Measurements from ENCODE around the gene VSNL1. TPM values are rescaled to one million over a fixed set of nuclear protein-coding genes. Genes with fewer than 3 reads are reported as not detected.

Gene VSNL1
- total RNA-seq, 1 experiment from 2014 or later: 9.9 TPM

- H2BK20ac ChIP-seq (ENCODE audit: low read depth, low read length, poor library complexity, severe bottlenecking): no peak overlapping the region
- H2BK5ac ChIP-seq (ENCODE audit: insufficient read length, low read length): no peak overlapping the region
- H3K4ac ChIP-seq (ENCODE audit: low read depth, low read length): no peak overlapping the region
- no peak overlapping the region for H3K27ac ChIP-seq (ENCODE audit: insufficient read length, low read depth, low read length)
- H3K18ac ChIP-seq (ENCODE audit: insufficient read length, low read depth, low read length): no peak overlapping the region
- no peak overlapping the region for H2AK5ac ChIP-seq (ENCODE audit: insufficient read length, low read length)
- Mint-ChIP-seq H3K27me3 (ENCODE audit: low read depth) (no peaks in the 10 kb centered on the region), H3K4me1 (no peaks in the 10 kb centered on the region), H3K36me3 (ENCODE audit: insufficient read depth in 1 of 3, low read depth in 3 of 3) (no peaks in the 10 kb centered on the region), H3K9me3 (no peaks in the 10 kb centered on the region), H3K4me3 (no peak overlapping the region), H3K27ac (no peak overlapping the region)
- H4K20me1 ChIP-seq (ENCODE audit: control insufficient read depth, insufficient read depth, insufficient read length): no peaks in the 10 kb centered on the region
- H4K5ac ChIP-seq (ENCODE audit: insufficient read length, low read depth, low read length): no peak overlapping the region
- no peak overlapping the region for H3K56ac ChIP-seq (ENCODE audit: insufficient read length, low read depth, low read length)
- no peaks in the 10 kb centered on the region for H3K27me3 ChIP-seq (ENCODE audit: insufficient read depth, low read length)
- no peak overlapping the region for H3K4me2 ChIP-seq (ENCODE audit: insufficient read depth, insufficient read length, low read length)
- no peak overlapping the region for H4K8ac ChIP-seq (replicated peaks; ENCODE audit: insufficient read length, low read depth, low read length)
- no peak for TF ChIP-seq CTCF (conservative IDR thresholded peaks at IDR 0.05)
- H3K9me3 ChIP-seq (ENCODE audit: control insufficient read depth, low read depth, low read length): no peaks in the 10 kb centered on the region
- H2AFZ ChIP-seq (ENCODE audit: low read length): no peak overlapping the region
- no peak overlapping the region for H2BK15ac ChIP-seq (ENCODE audit: low read depth, low read length)
- no peak overlapping the region for H3K14ac ChIP-seq (ENCODE audit: insufficient read depth, low read length)
- H3K23me2 ChIP-seq (ENCODE audit: insufficient read length, low read depth, low read length, poor library complexity, severe bottlenecking): no peaks in the 10 kb centered on the region
- H3K79me1 ChIP-seq (ENCODE audit: insufficient read depth, low read depth, low read length, poor library complexity, severe bottlenecking): no peaks in the 10 kb centered on the region
- H3K79me2 ChIP-seq (ENCODE audit: insufficient read depth, low read length): no peaks in the 10 kb centered on the region
- no peaks in the 10 kb centered on the region for H3K4me1 ChIP-seq (ENCODE audit: insufficient read depth, low read length)
- WGBS (ENCODE audit: extremely low coverage, insufficient read length, low lambda C conversion rate): no CpG with 5 or more reads among the region's 1 CpG
- no peak overlapping the region for H3T11ph ChIP-seq (ENCODE audit: low read length)
- no peak overlapping the region for H3K23ac ChIP-seq (ENCODE audit: insufficient read length, low read depth, low read length)
- no peak for DNase-seq
- H2BK12ac ChIP-seq (ENCODE audit: insufficient read length, low read depth, low read length): no peak overlapping the region
- H2BK120ac ChIP-seq (ENCODE audit: low read depth, low read length, poor library complexity, severe bottlenecking): no peak overlapping the region
- no peak overlapping the region for H3K9ac ChIP-seq (ENCODE audit: extremely low read depth, insufficient read length, low read length)
- no peak overlapping the region for H4K91ac ChIP-seq (ENCODE audit: insufficient read length, low read depth, low read length)
These were observed 44.9 kb upstream of the VSNL1 start for GRCh38 chr2:17495590-17495989.
